Measurements from ENCODE around the gene CPM.

- TF ChIP-seq CTCF (IDR thresholded peaks at IDR 0.05) (no peak), POLR2A (IDR thresholded peaks at IDR 0.05) (no peak)
These were observed 107.3 kb downstream of the CPM start for GRCh38 chr12:68825569-68826217.

Measured in Peyer's patch (tissue), 4 donors.